Measurements from ENCODE around the gene PNPT1.
"Not testable (repeated sequence)": the region's sequence is repeated elsewhere in the genome, so short reads cannot be mapped to it uniquely, and the experiment has no call there.

The PNPT1 gene

GRCh38 chr2:55712477-55713060, 18.9 kb upstream of the PNPT1 start:
- TF ChIP-seq, protein P1, sequence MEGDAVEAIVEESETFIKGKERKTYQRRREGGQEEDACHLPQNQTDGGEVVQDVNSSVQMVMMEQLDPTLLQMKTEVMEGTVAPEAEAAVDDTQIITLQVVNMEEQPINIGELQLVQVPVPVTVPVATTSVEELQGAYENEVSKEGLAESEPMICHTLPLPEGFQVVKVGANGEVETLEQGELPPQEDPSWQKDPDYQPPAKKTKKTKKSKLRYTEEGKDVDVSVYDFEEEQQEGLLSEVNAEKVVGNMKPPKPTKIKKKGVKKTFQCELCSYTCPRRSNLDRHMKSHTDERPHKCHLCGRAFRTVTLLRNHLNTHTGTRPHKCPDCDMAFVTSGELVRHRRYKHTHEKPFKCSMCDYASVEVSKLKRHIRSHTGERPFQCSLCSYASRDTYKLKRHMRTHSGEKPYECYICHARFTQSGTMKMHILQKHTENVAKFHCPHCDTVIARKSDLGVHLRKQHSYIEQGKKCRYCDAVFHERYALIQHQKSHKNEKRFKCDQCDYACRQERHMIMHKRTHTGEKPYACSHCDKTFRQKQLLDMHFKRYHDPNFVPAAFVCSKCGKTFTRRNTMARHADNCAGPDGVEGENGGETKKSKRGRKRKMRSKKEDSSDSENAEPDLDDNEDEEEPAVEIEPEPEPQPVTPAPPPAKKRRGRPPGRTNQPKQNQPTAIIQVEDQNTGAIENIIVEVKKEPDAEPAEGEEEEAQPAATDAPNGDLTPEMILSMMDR (conservative IDR thresholded peaks at IDR 0.05; ENCODE audit: low read depth), result no peak
- no peak overlapping the region for H3K27ac ChIP-seq
- CTCF ChIA-PET, result interaction anchor here (1.0 kb wide), 1 partner anchor 59 kb away, joined by 3 read pairs; no protein-coding TSS in a partner anchor
- POLR2A ChIA-PET (ENCODE audit: low non-redundant PET), result no interaction called here
- no peak for DNase-seq (ENCODE audit: low spot score)

DNA sequence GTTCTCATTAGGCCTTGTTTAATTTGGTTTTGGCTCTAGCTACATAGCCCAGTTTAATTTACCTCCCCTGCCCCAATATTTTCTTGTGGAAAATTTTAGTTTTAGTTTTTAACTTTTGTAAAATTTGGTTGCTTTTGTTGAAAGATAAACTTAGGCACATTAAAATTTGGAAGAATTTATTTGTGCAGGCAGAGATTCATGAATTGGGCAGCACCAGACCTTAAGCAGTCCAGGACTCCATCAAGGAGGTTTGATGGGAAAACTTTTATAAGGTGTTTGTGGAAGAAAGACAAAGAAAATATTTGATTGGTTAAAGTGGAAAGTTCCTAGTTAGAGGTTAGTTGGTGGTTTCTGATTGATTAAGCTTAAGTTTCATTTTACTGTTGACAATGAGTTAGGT, 16.4 kb upstream of the PNPT1 start:
- no peak for DNase-seq (ENCODE audit: low spot score)
- ChIA-PET POLR2A (ENCODE audit: low non-redundant PET) (no interaction called here), CTCF (interaction anchor here (0.9 kb wide), 1 partner anchor 251 kb away, joined by 3 read pairs; no protein-coding TSS in a partner anchor)
- TF ChIP-seq, protein P1 (conservative IDR thresholded peaks at IDR 0.05; ENCODE audit: low read depth), result no peak
- H3K27ac ChIP-seq, result no peak overlapping the region

DNA sequence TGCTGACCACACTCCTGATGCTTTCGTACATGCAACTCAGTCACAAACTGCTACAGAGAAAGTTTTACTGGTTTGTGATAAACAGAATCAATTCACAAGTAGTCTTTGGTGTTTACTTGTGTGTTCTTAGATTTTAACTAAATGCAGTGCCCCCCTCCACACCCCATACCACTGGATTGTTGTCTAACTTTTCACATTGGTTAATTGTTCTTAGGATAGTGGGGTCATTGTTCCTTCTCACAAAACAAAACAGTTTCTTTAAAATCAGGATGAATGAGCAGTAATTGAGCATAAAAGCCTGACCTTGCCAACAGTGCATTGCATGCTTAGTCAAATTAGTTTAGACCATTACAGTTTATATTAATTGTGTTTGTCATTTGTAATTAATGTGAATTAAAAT, 14.1 kb upstream of the PNPT1 start:
- POLR2A ChIA-PET (ENCODE audit: low non-redundant PET), result no interaction called here
- H3K27ac ChIP-seq, result no peak overlapping the region
- CTCF ChIA-PET, result no interaction called here
- TF ChIP-seq, protein P1 (conservative IDR thresholded peaks at IDR 0.05; ENCODE audit: low read depth), result no peak
- no peak for DNase-seq (ENCODE audit: low spot score)

DNA sequence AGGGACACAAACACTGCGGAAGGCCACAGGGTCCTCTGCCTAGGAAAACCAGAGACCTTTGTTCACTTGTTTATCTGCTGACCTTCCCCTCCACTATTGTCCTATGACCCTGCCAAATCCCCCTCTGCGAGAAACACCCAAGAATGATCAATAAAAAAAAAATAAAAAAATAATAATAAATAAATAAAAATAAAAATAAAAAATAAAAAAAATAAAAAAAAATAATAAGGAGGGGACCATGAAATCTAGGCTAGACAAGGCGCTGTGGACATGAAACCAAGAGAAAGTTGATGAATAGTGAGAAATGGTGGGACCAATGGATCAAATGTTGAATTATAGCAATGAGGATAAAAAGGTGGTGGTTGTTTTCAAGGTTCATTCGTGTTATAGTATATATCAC, 12.6 kb upstream of the PNPT1 start:
- POLR2A ChIA-PET (ENCODE audit: low non-redundant PET); DNase-seq (ENCODE audit: low spot score); H3K27ac ChIP-seq; CTCF ChIA-PET: not testable (repeated sequence)

DNA sequence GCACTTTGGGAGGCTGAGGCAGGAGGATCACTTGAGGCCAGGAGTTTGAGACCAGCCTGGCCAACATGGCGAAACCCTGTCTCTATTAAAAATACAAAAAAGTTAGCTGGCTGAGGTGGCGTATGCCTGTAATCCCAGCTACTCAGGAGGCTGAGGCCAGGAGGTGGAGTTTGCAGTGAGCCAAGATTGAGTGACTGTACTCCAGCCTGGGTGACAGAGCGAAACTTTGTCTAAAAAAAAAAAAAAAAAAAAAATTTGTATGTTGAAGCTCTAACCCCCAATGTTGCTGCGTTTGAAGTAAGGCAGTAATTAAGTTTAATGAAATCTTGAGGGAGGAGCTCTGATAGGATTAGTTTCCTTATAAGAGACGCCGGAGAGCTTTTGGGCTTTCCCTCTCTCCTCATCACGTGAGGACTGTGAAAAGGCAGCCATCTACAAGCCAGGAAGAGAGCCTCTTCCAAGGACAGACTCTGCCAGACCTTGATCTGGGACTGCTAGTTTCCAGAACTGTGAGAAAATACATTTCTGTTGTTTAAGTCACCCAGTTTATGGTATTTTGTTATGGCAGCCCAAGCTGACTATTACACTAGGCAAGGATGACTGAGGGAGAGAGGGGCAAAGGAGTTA, 11.5 kb upstream of the PNPT1 start:
- TF ChIP-seq, protein P1 (conservative IDR thresholded peaks at IDR 0.05; ENCODE audit: low read depth), result no peak
- DNase-seq (ENCODE audit: low spot score), result no peak
- CTCF ChIA-PET, result no interaction called here
- no peak overlapping the region for H3K27ac ChIP-seq
- POLR2A ChIA-PET (ENCODE audit: low non-redundant PET), result no interaction called here

- ChIA-PET POLR2A (ENCODE audit: low non-redundant PET) (no interaction called here), CTCF (no interaction called here)
- TF ChIP-seq, protein P1 (conservative IDR thresholded peaks at IDR 0.05; ENCODE audit: low read depth), result no peak
- H3K27ac ChIP-seq, result no peak overlapping the region
- no peak for DNase-seq (ENCODE audit: low spot score)
These were observed 9.7 kb upstream of the PNPT1 start for GRCh38 chr2:55703350-55703749.

DNA sequence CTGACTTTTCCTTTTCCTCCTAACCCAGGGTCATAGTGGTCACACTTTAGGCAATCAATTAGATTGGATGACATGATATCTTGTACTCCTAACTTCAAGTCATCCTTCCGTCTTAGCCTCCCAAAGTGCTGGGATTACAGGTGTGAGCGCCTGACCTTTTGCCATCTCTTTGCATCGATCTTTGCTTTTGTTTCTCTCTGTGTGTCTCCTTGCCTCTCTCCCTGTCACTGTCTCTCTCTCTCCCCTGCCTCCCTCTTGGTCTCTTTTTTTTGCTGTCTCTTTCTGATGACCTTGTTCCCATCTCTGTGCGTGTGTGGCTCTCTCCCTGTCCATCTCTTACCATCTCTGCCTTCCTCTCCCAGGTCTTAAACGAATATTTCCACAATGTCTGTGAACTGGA, 904 bp downstream of the PNPT1 start:
- peak overlapping the region; percentile 49 for H3K27ac ChIP-seq
- CTCF ChIA-PET, result interaction anchor here (0.8 kb wide), 1 partner anchor 686 kb away, joined by 3 read pairs; no protein-coding TSS in a partner anchor
- POLR2A ChIA-PET (ENCODE audit: low non-redundant PET); DNase-seq (ENCODE audit: low spot score): not testable (repeated sequence)
